Breast epithelium (tissue), 3 donors: ENCODE measurements around the gene UQCC2.

Experiments
- CTCF ChIP-seq, 3 donors: fragments of 450-650 bp; IDR thresholded peaks; one replicate each; pipeline ENCODE4 v1.5.1; 2016 to 2017; ENCODE audit warnings: antibody characterized with exemption in 3 of 3, mild to moderate bottlenecking in 3 of 3, moderate library complexity in 3 of 3
- POLR2AphosphoS5 ChIP-seq, 3 donors: sonication (generic); formaldehyde crosslinking; IDR thresholded peaks; one replicate each; pipeline ENCODE4 v1.6.1; 2017; ENCODE audit warnings: antibody characterized with exemption in 3 of 3

DNA sequence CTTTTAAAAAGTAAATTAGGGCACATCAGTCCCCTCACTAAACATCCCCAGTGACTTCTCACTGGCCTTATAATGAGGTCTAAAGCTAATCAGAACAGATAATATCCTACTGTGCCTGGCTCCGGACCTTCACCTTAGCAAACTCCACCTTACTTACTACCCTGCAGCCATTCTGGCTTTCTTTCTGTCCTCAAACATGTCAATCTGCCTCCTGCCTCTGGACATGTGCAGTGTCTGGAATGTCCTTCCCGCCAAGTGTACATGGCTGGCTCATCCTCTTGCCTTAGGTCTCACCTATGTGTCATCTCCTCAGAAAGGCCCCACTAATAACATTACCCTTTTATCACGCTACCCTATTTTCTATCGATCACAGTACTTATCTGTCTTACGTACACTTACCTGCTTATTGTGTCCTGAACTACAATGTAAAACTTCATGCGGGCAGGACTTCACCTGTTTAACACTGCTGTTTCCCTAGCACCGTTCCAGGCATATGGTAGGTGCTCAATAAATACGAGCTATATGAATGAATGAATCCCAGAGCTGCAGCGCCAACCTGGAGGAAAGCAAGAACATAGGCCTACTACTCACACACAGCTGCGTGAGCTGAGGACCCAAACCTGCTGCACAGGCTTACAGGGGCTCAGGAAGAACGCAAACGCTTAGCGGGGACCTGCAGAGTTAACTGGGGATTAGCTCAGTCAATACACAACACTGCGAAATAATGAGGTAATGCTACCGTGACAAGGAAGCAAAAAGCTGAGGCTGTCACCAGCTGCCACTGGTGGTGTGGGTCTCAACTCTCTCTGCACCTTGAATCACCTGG is 991 bp downstream of the UQCC2 start:
- no peak for TF ChIP-seq POLR2AphosphoS5 (IDR thresholded peaks at IDR 0.05)
- no peak for TF ChIP-seq CTCF (IDR thresholded peaks at IDR 0.05)
